HG03432 (cell line): ENCODE measurements around the gene SH3PXD2A.

ENCODE experiments used
- ATAC-seq: cut with Tn5 transposase; IDR thresholded peaks from one replicate; pipeline ENCODE4 v1.9.1; 2021; ENCODE audit warnings: mild to moderate bottlenecking, moderate library complexity; ENCODE audit not compliant: unreplicated experiment

The SH3PXD2A gene

DNA sequence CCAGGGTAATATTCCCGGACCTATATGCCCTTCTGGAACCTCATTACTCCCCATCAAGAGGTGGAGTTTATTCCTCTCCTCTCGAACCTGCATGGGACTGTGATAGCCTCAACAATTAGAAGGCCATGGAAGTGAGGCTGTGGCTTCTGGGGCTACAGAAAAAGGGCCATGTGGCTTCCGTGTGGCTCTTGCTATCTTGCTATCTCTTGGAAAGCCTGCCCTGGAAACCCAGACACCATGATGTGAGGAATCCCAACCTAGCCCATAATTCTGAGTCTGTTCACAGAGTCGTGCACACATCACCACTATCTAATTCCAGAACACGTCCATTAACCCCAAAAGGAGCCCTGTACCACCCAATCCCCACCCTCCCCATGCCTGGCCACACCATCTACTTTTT lies 20.8 kb upstream of the SH3PXD2A start:
- no peak for ATAC-seq

GRCh38 chr10:103874730-103875129 lies 19.4 kb upstream of the SH3PXD2A start:
- ATAC-seq = no peak

DNA sequence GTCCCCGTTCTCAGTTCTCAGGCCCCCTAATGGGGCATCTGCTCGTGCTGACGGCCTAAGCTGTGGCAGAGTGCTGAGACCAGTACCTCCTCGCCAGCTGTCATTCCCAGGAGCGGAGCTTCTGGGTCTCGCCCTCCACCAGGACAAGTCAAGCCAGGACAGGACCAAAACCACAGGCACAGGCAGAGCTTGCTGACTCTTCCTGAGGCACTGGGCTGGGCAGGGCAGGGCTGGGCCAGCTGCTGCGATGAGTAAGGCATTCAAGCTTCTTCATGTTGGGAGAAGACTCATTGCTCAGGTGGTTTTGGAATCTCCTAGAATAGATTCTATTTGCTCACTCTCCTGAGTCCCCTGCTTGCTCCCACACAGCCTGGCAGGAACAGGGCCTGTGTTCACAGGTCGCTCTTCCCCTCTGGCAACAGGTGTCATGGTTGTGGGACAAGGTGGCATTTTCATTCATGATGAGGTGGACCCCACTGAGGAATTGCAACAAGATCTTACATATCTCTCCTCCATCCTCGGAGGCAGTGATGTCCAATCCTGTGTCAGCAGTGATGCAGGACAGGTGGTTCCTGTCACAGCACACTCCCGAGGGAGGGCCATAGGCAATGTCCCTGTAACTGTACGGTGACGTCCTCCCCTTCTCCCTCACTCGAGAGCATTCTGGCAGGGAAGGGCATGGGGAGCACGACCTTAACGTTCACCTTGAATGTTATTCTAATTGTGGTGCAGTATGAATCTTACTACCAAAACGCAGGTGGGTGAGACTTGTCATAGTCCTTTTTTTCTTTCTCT lies 17.0 kb upstream of the SH3PXD2A start:
- ATAC-seq = no peak

- ATAC-seq = no peak
Measured at GRCh38 chr10:103871006-103871405, 15.6 kb upstream of the SH3PXD2A start.

- ATAC-seq = no peak
Measured at GRCh38 chr10:103870516-103870915, 15.1 kb upstream of the SH3PXD2A start.

GRCh38 chr10:103869336-103869735 lies 14.0 kb upstream of the SH3PXD2A start:
- ATAC-seq = no peak

DNA sequence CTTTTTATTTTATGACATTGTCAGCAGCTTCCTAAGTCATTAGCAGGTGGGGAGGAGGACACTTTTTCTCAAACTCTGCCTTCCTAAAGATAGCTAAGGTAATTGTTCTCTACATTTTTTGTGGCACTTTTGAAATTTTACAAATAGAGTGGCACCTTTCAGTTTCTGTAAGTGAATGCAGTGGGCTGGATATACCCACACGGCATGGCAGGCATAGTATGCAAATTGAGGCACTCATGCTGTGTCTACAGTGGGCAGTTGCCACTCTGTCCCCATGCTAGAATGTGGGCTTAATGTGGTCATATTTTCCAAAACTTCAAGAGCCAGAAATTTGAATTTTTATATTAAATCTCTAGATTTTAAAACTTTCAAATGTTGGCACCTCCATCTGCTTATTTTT lies 12.8 kb upstream of the SH3PXD2A start:
- no peak for ATAC-seq

- no peak for ATAC-seq
Measured at GRCh38 chr10:103861505-103861904, 6.1 kb upstream of the SH3PXD2A start.

DNA sequence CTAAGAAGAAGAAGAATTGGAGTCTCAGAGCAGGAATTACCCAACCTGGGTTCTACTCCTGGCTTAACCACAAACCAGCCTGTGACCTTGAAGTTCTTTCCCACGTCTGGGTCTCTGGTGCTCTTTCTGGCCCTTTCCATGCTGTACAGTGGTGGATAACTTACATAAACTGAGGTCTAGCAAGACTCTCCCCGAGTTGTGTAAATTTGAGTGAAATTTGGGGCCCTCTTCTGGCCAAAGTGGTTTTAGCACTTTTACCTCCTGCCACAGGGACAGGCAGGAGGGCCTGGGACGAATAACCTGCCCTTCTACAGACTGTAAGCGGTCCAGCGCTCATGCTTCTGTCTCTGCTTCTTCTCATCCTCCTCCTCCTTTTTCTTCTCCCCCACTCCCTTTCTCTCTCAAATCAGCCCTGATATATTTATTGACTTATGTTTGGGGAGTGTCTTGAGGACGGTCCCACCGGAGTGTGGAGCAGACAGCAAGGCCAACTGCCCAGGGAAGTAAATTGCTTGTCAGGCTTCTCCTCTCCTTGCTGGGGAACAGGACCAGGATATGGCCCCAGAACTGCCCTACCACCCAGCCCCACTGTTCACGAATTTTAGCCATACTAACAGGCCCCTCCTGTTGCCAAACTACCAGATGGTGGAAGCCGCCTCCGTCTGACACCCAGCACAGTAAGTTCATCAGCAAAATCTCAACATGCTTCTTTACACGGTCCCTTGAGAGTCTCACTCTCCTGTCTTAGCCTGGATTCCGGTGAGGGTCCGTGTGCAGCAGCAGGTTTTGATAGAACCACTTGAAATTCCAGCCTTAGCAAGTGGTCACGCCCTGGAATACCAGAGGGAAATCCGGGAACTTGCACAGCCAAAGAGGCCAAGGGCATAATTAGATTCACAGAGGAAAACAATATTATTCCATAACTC lies 4.0 kb upstream of the SH3PXD2A start:
- peak; percentile 58 for ATAC-seq

DNA sequence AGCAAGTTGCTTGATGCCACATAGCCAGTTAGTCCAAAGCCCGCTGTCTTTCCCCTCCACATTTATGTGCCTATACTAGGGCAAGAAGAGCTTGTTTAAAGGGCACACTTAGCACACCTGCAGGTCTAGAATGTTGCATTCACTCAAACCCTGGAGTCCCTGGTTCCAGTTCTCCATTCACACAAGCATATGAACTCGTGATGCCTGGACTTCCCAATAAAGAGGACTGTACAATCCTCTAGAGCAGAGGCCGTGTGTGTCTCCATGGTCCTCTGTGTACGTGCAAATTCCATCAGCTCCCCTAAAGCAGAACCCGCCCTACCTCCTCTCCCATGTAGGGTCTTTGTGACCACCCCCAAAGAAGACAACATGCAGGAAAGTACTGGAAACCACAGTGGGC lies 3.0 kb upstream of the SH3PXD2A start:
- ATAC-seq = no peak

DNA sequence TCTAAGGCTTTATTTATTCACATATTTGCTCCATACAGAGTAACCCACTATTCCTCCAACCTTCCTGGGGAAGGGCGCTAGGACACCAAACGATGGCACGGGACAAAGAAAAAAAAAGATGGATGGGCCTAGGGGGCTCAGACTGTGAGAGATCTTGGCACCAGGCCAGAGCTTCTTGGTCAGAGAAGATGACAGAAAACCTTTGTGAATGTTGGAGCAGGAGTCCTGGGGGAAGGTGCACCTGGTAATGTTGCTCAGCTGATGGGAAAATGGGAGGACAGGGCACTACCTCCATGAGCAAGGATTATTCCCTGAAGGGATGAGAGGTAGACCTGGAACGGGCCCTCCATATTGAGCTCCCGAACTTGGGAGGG lies 1.4 kb upstream of the SH3PXD2A start:
- ATAC-seq = no peak

GRCh38 chr10:103855852-103856796 lies 748 bp upstream of the SH3PXD2A start:
- no peak for ATAC-seq

- ATAC-seq = no peak
Measured at GRCh38 chr10:103854686-103855391, 537 bp downstream of the SH3PXD2A start.

GRCh38 chr10:103854265-103854685 lies 1.1 kb downstream of the SH3PXD2A start:
- no peak for ATAC-seq

- ATAC-seq = no peak
Measured at GRCh38 chr10:103853428-103854264, 1.7 kb downstream of the SH3PXD2A start.

DNA sequence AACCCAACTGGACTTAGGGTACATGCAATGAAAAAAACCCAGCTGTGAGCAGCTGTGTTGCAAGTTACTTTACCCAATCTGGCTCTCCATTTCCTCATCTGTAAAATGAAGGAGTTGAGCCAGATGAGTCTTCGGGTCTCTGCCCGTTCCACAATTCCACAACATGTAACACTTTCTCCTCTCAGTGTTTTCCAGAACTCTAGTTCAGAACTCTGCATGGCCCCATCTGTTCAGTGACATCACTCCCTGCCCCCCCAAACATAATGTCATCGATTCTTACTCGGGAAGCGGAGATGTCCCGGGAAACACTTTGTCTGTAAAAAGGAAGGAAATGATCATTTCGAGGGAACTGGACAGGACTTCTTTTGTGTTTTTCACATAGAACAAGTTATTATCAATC lies 2.5 kb downstream of the SH3PXD2A start:
- ATAC-seq = no peak

GRCh38 chr10:103852189-103852711 lies 3.1 kb downstream of the SH3PXD2A start:
- no peak for ATAC-seq

GRCh38 chr10:103851261-103851660 lies 4.1 kb downstream of the SH3PXD2A start:
- no peak for ATAC-seq

GRCh38 chr10:103850572-103850895 lies 4.8 kb downstream of the SH3PXD2A start:
- no peak for ATAC-seq
